ENCODE data around the gene DDX25.

Gene DDX25

DNA sequence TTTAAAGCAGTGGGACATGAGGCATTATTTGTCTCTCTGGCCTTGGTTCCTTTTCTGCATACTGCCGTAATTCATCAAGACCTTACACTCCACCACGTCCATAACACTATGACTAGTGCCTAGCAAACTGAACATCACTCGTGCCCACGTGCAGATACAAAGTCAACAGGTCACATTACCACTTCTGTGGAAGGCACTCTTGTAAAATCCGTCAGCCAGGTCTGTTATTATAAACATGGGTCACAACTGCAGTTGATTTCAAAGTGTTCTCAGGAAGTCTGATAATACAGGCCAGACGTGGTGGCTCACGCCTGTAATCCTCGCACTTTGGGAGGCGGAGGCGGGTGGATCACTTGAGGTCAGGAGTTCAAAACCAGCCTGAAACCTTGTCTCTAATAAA is 55.6 kb downstream of the DDX25 start:
- DNase-seq (ENCODE audit: extremely low read depth, low read depth) = no peak
- H3K4me3 ChIP-seq (replicated peaks; ENCODE audit: low read depth, low read length) = no peak overlapping the region
- TF ChIP-seq, protein P1, sequence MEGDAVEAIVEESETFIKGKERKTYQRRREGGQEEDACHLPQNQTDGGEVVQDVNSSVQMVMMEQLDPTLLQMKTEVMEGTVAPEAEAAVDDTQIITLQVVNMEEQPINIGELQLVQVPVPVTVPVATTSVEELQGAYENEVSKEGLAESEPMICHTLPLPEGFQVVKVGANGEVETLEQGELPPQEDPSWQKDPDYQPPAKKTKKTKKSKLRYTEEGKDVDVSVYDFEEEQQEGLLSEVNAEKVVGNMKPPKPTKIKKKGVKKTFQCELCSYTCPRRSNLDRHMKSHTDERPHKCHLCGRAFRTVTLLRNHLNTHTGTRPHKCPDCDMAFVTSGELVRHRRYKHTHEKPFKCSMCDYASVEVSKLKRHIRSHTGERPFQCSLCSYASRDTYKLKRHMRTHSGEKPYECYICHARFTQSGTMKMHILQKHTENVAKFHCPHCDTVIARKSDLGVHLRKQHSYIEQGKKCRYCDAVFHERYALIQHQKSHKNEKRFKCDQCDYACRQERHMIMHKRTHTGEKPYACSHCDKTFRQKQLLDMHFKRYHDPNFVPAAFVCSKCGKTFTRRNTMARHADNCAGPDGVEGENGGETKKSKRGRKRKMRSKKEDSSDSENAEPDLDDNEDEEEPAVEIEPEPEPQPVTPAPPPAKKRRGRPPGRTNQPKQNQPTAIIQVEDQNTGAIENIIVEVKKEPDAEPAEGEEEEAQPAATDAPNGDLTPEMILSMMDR (IDR thresholded peaks at IDR 0.05; ENCODE audit: low read depth, low read length, missing control alignments) = no peak

DNA sequence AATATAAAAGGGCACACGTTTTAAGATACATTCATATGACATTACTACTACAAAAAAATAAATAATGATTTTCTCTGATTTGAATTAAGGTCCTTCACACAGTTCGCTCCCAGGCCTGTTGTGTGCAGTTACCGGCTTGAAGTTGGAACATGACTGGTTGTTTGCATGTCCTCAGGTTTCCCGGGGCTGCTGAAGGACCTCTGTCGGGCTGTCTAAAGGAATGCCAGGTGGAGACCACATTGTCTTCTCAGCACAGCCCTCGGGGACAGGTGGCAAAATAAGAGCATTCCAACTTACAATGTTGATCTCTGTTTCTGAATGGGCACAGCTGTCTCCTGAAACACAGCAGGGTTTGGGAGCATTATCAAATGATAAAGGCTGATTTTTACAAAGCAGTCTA is 56.5 kb downstream of the DDX25 start:
- H3K4me3 ChIP-seq (replicated peaks; ENCODE audit: low read depth, low read length) = no peak overlapping the region
- TF ChIP-seq, protein P1 (IDR thresholded peaks at IDR 0.05; ENCODE audit: low read depth, low read length, missing control alignments) = no peak
- DNase-seq (ENCODE audit: extremely low read depth, low read depth) = no peak

DNA sequence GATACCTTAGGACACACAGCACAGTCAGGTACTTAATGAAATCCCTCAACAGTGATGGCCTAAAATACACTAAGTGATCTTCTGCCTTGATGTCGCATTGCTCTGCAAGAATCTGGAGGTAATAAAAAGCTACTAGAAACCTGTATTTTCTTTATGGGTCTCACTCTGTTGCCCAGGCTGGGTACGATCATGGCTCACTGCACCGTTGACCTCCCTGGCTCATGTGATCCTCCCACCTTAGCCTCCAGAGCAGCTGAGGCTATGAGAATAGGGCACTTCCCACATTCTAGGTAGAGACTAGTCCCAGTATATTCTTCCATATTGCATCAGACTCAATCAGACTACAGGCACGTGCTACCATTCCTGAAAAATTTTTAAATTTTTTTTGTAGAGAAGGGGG is 63.2 kb downstream of the DDX25 start:
- TF ChIP-seq, protein P1 (IDR thresholded peaks at IDR 0.05; ENCODE audit: low read depth, low read length, missing control alignments) = no peak
- DNase-seq (ENCODE audit: extremely low read depth, low read depth) = no peak
- H3K4me3 ChIP-seq (replicated peaks; ENCODE audit: low read depth, low read length) = no peak overlapping the region

DNA sequence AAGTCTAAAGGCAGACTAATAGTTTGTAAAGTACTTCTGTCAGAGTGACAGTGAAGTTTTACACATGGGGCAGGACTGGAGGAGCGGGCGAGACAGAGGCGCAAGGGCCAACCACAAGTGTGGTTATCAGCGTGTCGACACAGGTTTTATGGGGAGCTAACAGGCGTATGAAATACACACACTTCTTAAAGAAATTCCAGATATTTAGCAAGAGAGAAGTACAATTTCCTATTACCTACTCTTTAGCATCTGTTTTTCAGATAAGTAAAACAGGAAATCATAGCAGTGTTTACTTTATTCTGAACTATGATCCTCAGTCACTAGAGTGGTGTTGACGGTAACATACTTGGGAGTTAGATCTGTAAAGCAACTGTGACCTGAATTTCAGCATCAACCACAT is 64.0 kb downstream of the DDX25 start:
- no peak for DNase-seq (ENCODE audit: extremely low read depth, low read depth)
- TF ChIP-seq, protein P1 (IDR thresholded peaks at IDR 0.05; ENCODE audit: low read depth, low read length, missing control alignments) = no peak
- H3K4me3 ChIP-seq (replicated peaks; ENCODE audit: low read depth, low read length) = no peak overlapping the region

DNA sequence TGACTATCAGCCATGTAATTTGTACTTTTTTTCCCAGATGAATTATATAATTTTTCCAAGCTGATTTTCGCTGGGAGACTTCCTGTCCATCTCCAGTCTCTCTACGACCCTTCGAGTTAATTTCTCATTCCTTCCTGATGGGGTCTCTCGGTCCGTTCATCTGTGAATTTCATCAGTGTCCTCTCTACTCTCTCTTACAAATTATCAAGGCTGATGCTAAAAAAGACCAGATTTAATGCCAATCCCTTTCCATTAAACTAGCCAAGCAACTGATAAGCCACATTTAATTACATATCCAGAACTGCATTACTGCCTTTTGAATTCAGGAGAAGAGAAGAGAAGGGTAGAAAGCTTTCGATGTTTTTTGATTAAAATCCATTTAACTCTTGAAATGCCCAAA is 67.3 kb downstream of the DDX25 start:
- H3K4me3 ChIP-seq (replicated peaks; ENCODE audit: low read depth, low read length) = no peak overlapping the region
- DNase-seq (ENCODE audit: extremely low read depth, low read depth) = no peak
- TF ChIP-seq, protein P1 (IDR thresholded peaks at IDR 0.05; ENCODE audit: low read depth, low read length, missing control alignments) = no peak

DNA sequence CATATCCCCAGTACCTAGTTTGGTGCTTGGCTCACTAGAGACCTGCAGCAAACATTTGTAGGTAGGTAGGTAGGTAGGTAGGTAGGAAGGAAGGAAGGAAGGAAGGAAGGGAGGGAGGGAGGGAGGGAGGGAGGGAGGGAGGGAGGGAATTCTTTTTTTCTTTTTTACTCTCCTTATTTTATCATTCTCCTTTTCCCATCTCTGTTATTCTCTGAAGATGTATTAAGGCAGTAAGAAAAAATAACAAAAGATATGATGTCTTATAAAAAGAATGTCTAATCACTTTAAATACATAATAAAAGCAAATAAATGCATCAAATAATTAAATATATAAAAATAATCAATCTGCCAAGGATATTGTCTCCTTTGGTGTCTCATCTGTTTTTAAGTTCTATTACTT is 70.0 kb downstream of the DDX25 start:
- DNase-seq (ENCODE audit: extremely low read depth, low read depth) = no peak
- H3K4me3 ChIP-seq (replicated peaks; ENCODE audit: low read depth, low read length) = no peak overlapping the region
- TF ChIP-seq, protein P1 (IDR thresholded peaks at IDR 0.05; ENCODE audit: low read depth, low read length, missing control alignments) = no peak

DNA sequence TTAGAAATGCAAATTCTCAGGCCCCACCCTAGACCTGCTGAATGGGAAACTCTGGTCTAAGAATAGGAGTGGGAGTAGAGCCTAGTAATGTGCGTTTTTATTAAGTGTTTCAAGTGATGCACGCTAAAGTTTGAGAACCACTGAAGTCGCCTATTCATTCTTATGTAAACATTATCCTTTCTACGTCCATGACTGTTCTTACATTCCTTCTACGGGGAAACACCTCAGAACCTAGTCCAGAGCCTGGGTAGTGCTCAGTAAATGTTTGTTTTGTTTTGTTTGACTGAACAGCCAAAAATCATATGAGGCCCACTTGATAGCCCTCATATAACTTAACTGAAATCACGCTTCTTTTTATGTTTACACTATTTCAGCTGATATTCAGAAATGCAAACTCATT is 71.3 kb downstream of the DDX25 start:
- no peak overlapping the region for H3K4me3 ChIP-seq (replicated peaks; ENCODE audit: low read depth, low read length)
- TF ChIP-seq, protein P1 (IDR thresholded peaks at IDR 0.05; ENCODE audit: low read depth, low read length, missing control alignments) = no peak
- DNase-seq (ENCODE audit: extremely low read depth, low read depth) = no peak

Measured in HFF-Myc (cell line).